CD4-positive, alpha-beta T cell treated with Interleukin-6 at 100 ng/mL for 8 hours (primary cell): ENCODE data around the gene CERS1.

ENCODE experiments used
- DNase-seq: peaks from one replicate; pipeline ENCODE4 v3.0.0-alpha.2; 2020; ENCODE audit warnings: mixed read lengths, low spot score

The CERS1 gene, protein sequence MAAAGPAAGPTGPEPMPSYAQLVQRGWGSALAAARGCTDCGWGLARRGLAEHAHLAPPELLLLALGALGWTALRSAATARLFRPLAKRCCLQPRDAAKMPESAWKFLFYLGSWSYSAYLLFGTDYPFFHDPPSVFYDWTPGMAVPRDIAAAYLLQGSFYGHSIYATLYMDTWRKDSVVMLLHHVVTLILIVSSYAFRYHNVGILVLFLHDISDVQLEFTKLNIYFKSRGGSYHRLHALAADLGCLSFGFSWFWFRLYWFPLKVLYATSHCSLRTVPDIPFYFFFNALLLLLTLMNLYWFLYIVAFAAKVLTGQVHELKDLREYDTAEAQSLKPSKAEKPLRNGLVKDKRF

DNA sequence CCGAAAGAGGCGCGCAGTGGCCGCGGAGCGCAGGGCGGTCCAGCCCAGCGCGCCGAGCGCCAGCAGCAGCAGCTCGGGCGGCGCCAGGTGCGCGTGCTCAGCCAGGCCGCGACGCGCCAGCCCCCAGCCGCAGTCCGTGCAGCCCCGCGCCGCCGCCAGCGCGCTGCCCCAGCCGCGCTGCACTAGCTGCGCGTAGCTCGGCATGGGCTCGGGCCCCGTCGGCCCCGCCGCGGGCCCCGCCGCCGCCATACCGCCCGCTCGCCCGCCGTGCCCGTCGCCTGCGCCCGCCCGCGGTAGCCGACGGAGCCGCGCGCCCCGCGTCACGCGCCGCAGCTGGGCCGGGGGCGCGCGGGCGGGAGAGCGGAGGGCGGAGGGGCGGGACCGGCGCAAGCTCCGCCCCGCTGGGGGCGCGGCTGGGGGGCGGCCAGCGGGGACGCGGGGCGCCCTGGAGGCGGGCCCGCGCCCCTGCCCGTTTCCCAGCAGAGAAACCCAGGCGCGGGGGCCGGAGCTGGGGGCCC, at the start of gene CERS1:
Gene CERS1 (minus strand): TSS at position 335 of the 518 bp plus-strand sequence. CDS start 86 bp downstream, at position 249.
- no peak for DNase-seq

DNA sequence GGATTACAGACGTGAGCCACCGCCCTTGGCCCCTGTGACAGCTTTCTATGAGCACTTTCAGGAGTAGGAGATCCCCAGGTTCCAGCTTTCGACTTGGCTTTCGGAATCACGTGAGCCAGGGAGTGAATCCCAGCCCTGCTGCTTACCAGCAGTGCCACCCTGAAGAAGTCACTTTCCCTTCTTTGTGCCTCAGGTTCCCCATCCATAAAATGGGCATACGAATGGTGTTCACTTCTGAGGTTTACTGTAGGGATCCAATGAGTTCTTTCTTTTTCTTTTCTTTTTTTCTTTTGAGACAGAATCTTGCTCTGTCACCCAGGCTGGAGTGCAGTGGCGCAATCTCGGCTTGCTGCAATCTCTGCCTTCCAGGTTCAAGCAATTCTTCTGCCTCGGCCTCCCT, 49.3 kb upstream of the CERS1 start:
- no peak for DNase-seq

DNA sequence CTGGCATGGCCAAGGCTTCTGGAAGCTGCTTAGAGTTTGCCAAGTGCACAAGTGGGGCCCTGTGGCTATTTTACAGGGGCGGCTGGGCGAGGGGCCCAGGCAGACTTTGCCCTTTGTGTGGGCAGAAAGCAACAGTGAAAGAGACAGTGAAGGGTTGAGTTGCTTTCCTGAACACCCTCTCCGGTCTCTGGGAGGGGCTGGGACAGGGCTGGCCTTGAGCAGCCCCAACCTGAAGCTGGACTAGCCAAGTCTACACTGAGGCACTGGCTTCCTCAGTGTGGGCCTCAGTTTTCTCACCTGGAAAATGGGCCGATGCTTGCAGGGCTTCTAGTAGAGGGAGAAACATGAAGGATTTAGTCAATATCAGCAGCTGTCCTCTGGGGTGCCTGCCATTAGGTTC, 47.5 kb upstream of the CERS1 start:
- DNase-seq: no peak

DNA sequence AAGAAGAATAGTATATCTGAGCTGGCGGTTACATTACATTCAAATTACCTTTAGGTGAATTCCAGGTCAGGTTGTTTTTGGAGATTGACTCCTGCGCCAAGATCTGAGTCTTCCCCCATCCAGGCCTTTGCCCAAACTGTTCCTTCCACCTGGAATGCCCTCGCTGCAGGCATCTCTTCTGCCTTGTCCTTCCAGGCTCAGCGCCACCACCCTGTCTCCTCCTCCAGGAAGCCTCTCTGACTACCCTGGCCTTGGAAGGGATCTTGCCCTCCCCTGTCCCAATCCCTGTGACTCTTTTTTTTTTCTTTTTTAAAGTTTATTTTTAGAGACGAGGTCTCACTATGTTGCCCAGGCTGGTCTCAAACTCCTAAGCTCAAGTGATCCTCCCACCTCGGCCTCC, 46.7 kb upstream of the CERS1 start:
- DNase-seq: no peak

DNA sequence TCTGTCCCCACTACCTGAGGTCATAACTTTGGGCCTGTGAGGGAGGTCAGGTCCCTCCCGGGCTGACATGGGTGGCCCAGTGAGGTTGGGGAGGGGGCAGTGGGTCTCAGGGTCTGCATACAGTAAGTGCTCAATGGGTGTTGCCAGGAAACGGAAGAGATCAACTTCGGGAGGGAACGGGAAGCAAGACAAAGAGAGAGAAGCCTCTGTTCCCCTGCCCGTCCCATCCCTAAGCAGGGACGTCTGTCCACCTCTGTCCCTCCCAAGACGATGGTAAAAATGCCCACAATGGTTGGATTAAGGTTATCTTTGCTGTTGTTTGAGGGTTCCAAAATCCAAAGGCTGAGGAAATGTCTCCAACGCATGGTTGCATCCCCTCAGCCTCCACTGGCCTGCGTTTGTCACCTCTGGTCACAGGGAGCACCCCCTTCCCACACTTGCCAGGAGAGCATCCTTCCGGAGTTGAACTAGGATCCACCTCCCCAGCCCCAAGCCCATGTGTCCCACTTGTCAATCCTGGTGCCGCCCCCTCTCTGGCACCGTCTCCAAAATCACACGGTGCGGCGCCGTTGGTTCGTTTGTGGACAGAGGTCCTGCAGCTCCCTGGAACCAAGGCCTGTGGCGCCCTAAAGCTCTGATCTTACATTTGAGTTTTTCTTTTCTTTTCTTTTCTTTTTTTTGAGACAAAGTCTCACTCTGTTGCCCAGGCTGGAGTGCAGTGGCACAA, 45.8 kb upstream of the CERS1 start:
- no peak for DNase-seq

GRCh38 chr19:18940769-18941627, 45.0 kb upstream of the CERS1 start, which contains the start of gene HOMER3:
Gene HOMER3, minus strand, starts transcription at chr19:18941217. Its CDS starts 2,235 bp downstream, at chr19:18938982.
- DNase-seq: peak; percentile 69

- no peak for DNase-seq
Measured at GRCh38 chr19:18939922-18940768, 44.2 kb upstream of the CERS1 start.

- no peak for DNase-seq
Measured at GRCh38 chr19:18939163-18939562, 43.2 kb upstream of the CERS1 start.

DNA sequence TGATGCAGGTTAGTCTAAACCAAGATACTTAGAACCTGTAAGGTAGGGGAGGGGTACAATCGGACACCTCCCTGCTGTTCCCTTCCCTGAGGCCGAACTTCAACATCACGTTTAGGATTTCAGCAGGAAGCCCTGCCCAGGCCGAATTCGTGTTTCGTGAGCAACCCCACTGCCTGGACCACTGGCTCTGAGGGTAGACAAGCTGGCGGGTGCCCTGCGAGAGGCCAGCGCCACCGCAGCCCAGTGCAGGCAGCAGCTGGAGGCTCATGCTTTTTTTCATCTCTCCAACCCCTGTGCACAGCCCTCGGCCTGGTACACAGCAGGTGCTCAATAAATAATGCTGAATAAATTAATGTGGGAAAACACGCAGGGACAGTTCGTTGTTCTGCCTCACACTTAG, 37.3 kb upstream of the CERS1 start:
- DNase-seq: no peak

DNA sequence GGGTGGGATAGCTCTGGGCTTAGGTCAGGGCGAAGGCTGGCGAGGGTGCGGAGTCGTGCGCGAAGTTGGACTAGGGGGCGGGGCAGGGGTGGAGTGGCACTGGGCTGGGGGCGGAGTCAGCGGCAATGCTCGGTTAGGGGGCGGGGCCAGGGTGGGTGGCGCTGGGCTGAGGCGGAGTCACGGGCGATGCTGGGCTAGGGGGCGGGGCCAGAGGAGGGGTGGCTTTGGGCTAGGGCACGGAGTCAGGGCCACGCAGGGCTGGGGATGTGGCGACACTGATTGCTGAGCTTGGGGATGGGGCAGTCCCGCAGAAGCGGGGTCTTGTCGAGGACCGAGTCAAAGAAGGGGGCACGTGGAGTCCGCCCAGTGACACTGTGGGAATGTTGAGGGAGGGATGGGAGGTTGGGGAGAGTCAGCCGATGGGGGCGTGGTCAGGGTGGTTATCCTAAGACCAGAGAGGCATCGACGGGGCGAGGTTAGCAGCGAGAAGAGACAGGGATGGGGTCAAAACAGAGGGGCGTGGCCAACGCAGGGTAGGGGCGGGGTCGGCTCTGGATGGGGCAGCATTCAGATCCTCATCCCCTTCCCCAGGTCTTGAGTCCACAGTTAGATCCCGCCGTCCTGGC, 36.4 kb upstream of the CERS1 start:
- peak; percentile 76 for DNase-seq

DNA sequence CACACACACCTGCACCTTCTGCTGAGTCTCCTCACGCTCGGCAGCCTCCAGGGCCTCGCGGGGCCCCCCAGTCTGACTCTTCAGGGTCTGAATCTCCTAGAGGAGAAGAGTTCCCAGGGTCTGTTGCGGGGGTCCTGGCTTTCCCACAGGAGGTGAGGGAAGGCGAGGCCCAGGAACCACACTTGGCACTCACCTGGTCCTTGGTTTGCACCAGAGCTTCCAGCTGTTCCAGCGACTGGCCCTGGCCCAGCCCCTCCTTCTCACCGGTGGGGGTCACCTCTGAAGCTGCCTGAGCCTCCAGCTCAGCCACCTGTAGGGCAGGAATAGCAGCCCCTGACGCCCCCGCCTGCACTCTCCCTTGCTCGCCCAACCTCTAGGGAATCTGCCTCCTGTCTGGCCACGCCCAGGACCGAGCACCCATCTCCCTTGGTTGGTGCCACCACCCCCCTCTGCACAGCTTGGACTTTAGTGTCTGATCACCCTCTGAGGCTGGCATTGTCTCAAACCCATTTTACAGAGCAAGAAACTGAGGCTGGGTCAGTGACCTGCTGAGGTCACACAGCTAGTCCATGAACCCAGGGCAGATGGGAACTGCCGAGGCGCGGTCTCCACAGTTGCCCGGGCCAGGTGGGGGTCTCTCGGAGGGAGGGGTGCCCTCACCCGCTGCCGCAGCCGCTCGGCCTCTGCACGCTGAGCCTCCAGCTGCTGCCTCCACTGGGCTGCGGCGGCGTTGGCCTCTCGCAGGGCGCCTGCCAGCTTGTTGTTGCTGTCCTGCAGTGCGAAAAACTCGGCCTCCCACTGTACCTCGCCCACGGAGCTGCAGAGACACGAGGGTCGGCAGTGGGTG, 35.6 kb upstream of the CERS1 start:
- DNase-seq: no peak

GRCh38 chr19:18929311-18929710, 33.4 kb upstream of the CERS1 start:
- no peak for DNase-seq

DNA sequence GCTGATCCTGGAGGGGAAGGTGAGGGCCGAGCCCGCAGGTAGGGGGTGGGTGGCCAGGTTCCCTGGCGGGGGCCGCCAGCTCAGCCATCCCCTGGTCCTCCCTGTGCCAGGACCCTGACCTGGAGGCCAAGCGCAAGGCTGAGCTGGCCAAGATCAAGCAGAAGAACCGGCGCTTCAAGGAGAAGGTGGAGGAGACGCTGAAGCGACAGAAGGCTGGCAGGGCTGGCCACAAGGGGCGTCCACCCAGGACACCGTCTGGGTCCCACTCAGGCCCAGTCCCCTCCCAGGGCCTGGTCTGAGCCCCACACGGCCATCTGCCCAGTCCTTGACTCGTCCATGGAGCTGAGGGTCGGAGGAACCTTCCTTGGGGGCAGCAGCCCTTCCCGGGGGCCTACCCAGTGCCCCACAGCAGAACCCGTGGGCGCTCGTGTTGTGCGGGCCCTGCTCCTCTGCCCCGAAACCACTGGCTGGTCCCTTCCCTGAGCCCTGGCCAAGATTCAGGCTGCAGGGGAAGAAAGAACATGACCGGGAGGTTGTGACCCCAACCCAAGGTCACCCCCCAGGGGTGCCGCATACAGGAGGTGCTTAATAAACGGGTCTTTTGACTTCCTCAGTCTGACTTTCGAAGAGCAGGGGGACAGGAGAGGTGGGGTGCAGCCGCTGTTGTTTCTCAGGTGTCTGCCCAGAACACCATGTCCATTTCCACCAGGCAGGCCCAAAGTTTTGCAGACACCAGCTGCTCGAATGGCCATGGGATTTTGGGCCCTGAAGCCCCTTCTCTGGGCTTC, 32.3 kb upstream of the CERS1 start:
- DNase-seq: no peak

- no peak for DNase-seq
Measured at GRCh38 chr19:18924684-18925213, 28.8 kb upstream of the CERS1 start.

DNA sequence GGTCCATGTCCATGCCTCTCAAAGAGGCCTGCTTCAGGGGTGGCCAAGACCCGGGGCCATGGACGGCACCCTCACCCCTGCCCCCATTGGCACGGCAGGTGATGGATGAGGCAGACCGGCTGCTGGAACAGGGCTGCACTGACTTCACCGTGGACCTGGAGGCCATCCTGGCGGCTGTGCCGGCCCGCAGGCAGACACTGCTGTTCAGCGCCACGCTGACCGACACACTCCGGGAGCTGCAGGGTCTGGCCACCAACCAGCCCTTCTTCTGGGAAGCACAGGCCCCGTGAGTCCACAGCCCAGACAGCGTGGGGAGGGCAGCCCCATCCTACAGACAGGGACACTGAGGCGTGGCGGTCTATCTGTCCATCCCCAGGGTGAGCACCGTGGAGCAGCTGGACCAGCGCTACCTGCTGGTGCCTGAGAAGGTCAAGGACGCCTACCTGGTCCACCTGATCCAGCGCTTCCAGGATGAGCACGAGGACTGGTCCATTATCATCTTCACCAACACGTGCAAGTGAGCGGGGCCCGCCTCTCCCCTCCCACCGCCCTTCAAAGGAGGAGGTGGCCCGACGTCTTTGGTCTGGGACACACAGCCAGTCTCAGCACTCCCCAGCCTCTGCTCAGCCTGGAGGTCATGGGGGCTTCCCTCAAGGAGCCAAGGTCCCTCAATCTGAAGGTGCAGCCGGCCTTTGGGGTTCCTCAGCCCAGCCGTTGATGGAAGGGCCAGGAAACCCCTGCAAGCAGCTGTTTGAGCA, 26.4 kb upstream of the CERS1 start:
- DNase-seq: no peak

- no peak for DNase-seq
Measured at GRCh38 chr19:18921593-18921992, 25.6 kb upstream of the CERS1 start.

DNA sequence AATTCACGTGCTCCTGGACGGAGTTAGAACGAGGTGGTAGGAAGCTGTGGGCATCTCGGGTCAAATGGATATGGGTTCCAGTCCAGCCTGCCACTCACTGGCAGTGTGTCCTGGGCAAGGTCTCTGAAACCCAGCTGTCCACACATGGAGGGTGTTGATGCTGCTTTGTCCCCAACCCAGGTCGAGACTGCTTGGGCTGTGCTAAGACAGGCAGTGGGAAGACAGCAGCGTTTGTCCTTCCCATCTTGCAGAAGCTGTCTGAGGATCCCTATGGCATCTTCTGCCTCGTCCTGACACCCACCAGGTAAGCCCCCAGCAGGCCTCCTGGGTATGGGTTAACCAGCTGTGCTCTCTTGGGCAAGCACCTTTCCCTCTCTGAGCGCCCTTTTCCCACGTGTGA, 24.4 kb upstream of the CERS1 start:
- DNase-seq: no peak

DNA sequence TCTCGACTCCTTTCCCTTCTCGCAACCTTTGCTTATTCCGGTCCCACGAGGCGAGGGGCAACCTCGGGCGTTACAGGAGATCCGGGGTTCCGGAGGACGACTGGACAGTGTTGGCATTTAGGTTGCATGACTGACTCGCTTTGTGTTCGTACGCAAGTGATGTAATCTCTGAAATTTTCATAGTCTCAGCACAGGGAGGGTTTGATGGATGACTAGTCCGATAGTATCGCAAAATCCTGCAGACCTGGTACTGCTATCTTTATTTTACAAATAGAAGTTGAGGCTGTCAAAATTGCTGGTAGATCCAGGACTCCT, 23.9 kb upstream of the CERS1 start:
- no peak for DNase-seq
